Fibroblast of lung (primary cell): Measurements from ENCODE around the gene GUCD1.

Source experiments
- EZH2 ChIP-seq: IDR thresholded peaks from 2 replicates; pipeline ENCODE4 v1.5.1; 2012; ENCODE audit warnings: low read length, control low read depth, mild to moderate bottlenecking; ENCODE audit errors: missing control alignments
- TF ChIP-seq, protein P1 (sequence below), 2 donors: IDR thresholded peaks in 1 of 2; conservative IDR thresholded peaks in 1 of 2; 1 replicate in 1 of 2; 2 replicates in 1 of 2; pipeline ENCODE4 v1.5.1; 2011 to 2012; ENCODE audit warnings: low read length in 2 of 2, control low read depth in 1 of 2, inconsistent platforms in 1 of 2, low read depth in 1 of 2, mild to moderate bottlenecking in 1 of 2

DNA sequence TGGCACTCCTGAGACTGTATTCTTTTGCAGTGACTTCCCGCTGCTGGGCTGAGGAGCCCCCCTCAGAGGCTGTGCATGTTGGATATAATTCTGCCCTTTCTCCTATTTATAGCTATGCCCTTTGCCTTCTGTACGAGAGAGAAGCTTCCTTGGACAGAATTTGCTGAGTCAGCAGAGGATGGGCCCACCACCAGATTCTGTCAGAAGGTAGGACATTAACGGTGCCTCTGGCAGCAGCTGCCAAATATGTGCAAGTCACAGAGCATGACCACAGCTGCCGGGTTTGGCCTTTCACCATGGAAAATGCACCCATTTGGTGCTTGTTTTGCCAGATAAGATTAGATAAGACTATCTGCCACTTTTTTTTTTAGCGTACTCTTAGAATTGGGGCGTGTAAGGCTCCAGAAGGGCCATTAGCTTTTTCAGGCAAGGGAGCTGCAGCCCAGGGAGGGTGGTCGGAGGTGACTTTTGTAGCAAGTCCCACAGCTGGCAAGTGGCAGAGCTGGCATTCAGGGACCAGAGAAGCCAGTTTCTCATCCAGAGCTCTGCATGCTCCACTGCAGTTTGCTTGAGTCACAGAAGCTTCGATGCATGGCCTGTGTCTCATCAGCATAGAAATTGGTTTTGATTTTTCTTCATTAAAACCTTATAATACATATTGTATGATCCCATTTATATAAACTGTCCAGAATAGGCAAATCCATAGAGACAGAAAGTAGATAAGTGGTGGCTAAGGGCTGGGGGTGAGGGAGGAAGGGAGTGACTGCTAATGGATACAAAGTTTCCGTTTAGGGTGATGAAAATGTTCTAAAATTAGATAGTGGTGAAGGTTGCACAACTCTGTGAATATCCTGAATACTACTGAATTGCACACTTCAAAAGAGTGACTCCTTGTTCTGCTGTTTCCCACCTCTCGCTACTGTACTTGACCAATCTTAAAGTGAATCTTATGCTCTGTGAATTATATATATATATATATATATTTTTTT is 44.0 kb downstream of the GUCD1 start:
- TF ChIP-seq, protein P1, sequence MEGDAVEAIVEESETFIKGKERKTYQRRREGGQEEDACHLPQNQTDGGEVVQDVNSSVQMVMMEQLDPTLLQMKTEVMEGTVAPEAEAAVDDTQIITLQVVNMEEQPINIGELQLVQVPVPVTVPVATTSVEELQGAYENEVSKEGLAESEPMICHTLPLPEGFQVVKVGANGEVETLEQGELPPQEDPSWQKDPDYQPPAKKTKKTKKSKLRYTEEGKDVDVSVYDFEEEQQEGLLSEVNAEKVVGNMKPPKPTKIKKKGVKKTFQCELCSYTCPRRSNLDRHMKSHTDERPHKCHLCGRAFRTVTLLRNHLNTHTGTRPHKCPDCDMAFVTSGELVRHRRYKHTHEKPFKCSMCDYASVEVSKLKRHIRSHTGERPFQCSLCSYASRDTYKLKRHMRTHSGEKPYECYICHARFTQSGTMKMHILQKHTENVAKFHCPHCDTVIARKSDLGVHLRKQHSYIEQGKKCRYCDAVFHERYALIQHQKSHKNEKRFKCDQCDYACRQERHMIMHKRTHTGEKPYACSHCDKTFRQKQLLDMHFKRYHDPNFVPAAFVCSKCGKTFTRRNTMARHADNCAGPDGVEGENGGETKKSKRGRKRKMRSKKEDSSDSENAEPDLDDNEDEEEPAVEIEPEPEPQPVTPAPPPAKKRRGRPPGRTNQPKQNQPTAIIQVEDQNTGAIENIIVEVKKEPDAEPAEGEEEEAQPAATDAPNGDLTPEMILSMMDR (conservative IDR thresholded peaks at IDR 0.05 in 1 of 2, IDR thresholded peaks at IDR 0.05 in 1 of 2; ENCODE audit: low read depth in 1 of 2, low read length in 2 of 2): no peak
- TF ChIP-seq EZH2: no peak
